Testis (tissue), 2 donors: Measurements from ENCODE around the gene RPRD2.

Experiments used
- POLR2A ChIP-seq: fragments of 450-650 bp; IDR thresholded peaks from one replicate; pipeline ENCODE4 v1.6.1; 2017; ENCODE audit warnings: antibody characterized with exemption, mild to moderate bottlenecking, moderate library complexity
- TF ChIP-seq, protein P1 (sequence below), 3 experiments: fragments of 450-650 bp in 2 of 3; fragments of 200-600 bp in 1 of 3; sonication (generic) in 1 of 3; IDR thresholded peaks; one replicate each; pipeline ENCODE4 v1.5.1; 2016 to 2019; ENCODE audit warnings: antibody characterized with exemption in 3 of 3, mild to moderate bottlenecking in 2 of 3, moderate library complexity in 1 of 3

DNA sequence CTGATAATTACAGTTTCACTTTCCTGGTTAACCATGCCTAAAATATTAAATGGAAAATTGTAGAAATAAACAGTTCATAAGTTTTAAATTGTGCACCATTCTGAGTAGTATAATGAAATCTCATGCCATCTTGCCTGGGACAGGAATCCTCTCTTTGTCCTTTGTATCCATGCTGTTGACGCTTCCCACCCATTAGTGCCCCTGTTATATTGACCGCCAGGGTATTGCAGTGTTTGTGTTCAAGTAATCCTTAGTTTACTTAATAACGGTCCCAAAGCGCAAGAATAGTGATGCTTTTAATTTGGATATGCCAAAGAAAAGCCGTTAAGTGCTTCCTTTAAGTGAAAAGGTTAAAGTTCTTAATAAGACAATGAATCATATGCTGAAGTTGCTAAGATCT, 41.7 kb downstream of the RPRD2 start:
- TF ChIP-seq, protein P1, sequence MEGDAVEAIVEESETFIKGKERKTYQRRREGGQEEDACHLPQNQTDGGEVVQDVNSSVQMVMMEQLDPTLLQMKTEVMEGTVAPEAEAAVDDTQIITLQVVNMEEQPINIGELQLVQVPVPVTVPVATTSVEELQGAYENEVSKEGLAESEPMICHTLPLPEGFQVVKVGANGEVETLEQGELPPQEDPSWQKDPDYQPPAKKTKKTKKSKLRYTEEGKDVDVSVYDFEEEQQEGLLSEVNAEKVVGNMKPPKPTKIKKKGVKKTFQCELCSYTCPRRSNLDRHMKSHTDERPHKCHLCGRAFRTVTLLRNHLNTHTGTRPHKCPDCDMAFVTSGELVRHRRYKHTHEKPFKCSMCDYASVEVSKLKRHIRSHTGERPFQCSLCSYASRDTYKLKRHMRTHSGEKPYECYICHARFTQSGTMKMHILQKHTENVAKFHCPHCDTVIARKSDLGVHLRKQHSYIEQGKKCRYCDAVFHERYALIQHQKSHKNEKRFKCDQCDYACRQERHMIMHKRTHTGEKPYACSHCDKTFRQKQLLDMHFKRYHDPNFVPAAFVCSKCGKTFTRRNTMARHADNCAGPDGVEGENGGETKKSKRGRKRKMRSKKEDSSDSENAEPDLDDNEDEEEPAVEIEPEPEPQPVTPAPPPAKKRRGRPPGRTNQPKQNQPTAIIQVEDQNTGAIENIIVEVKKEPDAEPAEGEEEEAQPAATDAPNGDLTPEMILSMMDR (IDR thresholded peaks at IDR 0.05), result no peak
- no peak for TF ChIP-seq POLR2A
